Inferior parietal cortex (tissue), 1 donor: Measurements from ENCODE around the gene RPP40.

ENCODE experiments used
- DNase-seq: peaks from one replicate; pipeline ENCODE4 v3.0.0-alpha.2; 2016; ENCODE audit errors: extremely low spot score

The RPP40 gene

DNA sequence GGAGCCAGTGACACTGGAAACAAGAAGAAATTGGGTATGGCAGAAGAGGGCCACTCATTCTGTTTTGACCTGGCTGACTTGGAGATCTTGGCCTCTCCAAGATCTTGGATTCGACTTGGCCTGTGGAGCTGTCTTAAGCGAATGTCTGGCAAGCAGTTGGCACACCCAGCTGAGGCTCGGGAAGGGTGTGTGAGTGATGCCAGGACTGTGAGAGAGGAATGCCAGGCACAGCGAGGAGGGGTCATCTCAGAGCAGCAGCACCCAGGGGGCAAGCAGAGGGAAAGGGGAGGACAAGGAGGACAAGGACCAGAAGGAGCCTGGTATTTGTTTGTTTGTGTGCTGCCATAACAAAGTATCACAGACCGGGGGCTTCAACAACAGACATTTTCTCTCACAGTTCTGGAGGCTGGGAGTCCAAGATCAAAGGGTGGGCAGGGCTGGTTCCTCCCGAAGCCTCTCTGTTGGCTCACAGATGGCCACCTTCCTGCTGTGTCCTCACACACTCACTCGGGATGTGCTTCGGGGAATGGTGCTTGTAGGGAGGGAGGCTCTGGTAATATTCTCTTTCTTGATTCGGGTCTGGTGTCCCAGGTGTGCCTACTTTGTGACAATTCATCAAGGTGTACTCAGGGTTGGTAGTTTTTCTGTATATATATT is 33.0 kb downstream of the RPP40 start:
- no peak for DNase-seq

DNA sequence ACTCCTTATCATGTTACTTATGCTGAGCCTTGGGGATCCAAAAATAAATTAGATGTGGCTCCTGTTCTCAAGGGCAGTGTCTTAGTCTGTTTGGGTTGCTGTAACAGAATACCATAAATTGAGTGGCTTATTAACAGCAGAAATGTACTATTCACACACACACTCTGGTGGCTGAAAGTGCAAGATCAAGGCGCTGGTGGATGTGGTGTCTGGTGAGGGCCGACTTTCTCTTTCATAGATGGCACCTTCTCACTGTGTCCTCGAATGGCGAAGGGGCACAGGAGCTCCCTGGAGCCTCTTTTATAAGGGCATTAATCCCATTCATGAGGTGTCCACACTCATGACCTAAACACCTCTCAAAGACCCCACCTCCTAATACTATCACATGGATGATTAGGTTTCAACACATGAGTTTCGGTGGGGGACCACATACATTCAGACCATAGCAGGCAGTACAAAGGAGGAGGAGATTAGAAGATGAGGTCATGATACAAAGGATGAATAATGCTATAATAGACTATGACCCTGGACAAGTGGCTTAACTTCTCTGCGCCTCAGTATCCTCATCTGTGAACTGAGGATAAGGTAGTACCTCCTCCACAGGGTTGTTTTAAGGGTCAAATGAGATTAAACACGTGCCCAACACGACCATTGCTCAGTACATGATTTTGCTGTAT is 34.1 kb downstream of the RPP40 start:
- DNase-seq = no peak

DNA sequence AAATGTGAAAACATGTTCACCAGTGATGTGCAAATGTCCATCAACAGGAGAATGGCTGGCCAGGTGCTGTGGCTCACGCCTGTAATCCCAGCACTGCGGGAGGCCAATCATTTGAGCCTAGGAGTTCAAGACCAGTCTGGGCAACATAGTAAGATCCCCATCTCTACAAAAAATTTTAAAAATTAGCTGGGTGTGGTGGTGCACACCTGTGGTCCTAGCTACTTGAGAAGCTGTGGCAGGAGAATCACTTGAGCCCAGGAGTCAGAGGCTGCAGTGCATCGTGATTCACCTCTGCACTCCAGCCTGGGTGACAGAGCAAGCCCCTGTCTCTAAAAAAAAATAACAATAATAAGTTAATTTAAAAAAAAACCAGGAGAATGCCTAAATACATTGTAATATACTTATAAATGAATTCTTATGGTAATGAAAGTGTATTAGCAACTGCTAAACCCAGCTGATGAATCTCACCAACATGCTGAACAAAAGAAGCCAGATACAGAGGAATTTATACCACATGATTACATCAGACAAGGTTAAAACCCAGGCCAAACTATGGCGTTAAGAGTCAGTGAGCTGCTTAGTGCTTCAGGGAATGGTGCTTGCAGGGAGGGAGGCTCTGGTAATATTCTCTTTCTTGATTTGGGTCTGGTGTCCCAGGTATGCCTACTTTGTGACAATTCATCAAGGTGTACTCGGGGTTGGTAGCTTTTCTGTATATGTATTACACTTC is 36.4 kb downstream of the RPP40 start:
- DNase-seq = no peak

DNA sequence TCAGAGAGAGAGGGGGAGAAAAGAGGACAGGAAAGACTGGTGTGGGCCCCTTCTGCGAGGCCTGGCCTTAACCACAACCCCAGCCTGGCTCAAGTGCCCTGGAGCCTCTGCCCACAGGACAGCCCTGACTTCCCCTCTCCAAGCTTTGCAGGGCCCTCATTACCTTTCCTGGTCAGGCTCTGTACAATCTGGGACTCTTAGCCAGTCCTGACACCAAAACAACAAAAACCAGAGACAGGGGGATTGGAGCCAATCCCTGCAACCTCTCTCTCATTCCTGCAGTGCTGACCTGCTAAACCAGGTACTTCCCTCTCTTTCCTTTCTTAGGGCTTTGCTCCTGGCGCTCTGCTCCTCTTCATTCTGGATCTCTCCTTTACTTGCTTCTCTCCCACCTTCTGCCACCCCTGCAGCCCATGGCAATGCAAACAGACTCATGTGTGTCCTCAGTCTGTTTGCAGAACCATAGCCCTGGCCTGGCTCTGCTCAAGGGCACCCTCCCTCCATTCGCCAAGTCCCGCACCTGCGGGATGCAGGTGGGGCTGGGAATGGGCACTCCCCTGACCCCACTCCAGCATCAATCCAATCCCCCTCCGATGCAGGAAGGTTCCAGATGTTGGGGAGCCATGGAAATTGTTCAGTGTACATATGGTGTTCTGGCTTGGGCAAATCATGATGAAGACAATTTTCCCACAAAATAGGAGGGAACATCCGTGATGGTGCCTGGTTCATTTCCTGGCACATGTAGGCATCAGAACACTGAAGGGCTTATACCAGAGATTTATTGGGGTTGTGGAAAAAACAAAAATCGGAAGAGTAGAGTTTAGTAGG is 38.1 kb downstream of the RPP40 start:
- no peak for DNase-seq

DNA sequence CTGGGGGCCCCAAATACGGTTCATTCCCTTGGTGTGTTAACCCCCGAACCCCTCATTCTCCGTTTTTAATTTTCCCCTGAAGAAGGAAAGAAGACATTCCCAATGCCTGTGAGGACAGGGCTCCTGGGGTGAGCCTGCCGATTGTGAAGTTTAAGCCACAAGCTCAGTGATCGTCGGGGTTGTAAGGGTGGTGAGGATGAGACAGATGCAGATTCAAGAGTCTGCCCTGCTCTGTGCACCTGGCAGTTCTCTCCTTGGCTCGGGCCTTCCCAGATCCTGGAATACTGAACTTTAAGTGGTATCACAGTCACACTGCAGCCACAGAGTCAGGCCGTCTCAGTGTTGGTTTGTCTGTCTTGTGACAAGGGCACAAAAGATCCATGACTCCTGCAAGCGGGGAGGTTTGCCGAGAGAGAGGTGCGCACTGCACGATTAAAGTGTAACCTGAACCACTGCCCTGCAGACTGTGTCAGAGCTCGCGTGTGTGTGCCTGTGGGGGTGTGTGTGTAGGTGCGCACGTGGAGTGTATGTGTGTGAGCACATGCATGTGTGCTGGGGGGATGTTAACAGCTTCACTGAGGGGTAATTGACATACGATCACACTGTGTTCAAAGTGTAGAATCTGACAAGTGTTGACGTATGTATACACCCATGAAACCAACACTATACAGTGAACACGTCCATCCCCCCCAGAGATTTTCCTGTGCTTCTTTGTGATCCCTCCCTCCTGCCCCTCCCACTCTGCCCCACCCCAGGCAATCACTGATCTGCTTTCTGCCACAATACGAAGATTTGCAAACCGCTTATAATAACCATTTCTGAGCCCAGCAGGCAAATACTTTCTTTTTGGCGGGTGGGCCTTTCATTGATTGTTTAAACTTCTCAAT is 38.9 kb downstream of the RPP40 start:
- no peak for DNase-seq

DNA sequence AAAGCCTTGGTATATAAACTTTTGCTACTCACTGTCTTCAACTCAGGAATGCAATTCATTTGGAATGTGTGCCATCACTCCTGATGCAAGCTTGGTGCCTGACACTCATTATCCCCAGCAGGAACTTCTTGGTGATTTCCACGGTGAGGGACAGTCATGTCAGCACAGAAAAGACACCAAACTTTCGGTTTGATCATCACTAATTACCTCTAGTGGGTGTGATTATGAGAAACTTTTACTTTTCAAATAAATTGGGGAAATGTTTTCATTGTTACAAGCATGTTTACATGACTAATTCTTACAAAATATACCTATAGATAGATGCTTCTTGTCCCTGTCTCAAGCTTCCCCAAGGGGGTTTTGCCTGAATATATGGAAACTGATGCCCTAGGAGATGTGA is 40.9 kb downstream of the RPP40 start:
- no peak for DNase-seq

DNA sequence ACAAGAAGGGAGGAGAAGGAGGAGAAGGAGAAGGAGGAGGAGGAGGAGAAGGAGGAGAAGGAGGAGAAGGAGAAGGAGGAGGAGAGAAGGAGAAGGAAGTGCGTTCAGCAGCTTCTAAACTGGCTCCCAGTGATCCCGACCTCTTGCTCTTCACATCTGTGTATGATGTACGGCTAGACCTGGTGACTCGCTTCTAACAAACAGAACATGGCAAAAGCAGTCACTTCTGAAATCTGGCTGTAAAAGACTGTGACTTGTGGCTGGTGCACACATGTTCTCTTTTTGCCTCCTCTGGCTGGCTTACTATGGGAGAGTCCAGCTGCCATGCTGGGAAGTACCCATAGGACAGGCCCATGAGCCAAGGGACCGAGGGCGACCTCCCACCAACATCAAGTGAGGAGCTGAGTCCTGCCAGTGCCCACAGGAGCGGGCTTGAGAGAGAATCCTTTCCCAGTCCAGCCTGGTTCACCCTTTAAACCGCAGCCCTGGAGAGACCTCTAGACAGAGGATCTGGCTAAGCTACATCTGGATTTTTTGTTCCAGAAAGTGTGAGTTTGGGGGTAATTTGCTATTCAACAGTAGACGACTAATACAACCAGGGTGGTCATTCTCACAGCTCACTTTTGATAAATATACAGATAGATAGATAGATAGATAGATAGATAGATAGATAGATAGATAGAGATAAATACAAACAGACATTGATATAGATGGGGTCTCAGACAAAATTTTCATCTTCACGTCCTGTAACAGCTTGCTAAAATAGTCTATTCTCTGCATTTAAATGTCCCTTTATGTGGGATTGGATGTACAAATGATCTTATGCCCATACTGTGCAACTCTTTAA is 42.3 kb downstream of the RPP40 start:
- no peak for DNase-seq

DNA sequence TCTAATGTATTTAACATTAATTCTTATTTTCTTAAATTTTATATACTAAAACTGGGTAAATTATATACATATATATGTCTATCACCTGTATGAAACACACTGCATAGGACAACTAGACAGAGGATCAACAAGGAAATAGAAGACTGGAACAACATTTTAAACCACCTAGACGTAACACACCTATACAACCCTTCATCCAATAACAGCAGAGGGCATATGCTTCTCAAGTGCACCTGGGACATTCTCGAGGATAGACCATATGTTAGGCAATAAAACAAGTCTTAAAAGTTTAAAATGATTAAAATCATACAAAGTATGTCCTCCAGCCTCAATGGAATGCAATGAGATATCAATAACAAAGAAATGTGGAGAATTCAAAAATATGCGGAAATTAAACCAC is 45.2 kb downstream of the RPP40 start:
- DNase-seq = no peak

DNA sequence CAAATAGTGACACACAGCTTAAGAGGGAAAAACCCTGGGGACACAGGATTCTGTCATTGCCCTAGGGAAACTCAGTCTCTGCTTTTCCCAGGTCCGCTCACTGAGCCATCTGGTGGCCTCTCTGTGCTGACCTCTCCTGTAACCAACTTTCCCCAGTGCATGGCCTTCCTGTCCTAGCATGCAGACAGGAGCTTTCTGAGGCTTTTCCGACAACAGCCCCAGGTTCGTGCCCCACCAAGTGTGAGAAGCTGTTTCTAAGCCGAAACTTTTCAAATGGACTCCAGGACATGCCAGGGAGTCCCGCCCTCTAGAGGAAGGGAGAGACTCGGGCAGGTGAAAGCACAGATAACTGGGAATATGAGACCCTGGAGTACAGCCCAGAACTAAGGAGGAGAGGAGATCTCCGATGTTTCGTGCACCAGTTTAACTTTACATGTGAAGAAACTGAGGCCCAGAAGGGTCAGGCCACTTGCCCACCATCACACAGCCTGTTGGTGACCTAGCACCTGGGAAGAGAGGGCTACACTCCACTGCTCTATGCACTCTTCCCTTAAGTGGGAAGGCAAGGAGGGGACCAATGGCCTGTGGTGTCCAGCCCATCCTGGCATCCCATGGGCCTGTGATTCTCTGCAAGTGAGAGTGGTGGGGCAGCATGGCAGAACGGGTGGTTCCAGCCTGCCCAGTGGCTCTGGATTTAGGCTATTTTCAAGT is 46.2 kb downstream of the RPP40 start:
- DNase-seq = no peak

DNA sequence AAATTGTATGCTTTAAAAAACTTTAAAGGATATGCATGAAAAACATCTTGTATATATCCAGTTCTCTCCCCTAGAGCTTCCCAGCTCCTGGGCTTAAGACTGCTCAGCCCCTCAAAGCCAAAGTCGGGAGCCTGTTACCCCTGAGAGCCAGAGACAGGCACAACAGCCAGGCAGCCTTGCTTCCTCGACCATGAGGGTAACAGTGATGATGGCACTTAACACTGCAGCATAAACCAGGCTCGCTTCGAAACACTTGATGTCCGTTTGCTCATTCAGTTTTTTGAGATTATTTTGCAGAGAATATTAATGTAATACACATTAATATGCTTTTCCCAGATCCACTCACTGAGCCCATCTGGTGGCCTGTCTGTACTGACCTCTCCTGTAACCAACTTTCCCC is 47.2 kb downstream of the RPP40 start:
- DNase-seq = no peak

DNA sequence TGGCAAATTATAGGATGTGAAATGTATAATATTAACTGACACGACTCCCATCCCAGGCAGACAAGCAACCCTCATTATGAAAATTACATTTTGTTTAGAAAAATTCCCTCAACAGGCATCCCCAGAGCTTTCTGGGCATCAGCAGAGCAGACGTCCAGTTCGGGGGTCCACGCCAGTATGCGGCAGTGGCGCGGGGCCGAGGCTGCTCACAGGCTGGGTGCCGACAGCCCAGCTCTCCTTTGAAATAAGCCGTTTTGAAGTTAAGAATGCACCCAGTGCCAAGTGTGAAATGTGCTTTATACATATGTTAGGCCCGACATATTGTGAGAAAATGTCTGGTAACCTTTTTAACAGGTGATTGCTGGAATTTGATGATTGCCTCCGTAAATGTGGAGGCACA is 50.4 kb downstream of the RPP40 start:
- no peak for DNase-seq

DNA sequence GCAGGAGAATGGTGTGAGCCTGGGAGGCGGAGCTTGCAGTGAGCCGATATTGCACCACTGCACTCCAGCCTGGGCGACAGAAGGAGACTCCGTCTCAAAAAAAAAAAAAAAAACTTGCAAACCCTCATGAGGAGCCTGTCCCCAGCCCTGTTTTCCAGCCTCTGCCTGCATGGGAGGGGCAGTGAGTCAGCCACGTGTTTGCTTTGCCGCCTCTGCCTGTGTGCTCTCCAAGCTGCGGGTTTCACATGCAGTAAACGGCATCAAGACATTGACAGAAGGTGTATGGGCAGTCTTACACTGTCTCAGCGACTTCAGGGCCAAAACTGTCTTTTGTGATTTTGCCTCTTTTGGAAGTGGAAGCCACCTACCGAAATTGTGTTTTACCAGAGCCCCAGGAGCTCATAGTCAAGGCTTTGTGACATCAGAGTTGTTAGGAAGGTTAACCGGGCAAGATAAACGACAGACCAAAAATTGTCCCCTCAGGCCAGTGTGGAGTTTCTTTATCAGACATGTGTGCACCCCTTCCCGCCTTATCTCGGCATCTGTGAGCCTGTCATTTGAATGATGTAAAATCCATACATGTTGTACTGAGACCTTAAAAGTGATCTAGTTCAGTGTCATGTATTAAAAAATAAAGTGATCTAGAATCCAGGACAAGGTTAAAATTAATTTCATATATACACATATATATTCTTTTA is 52.9 kb downstream of the RPP40 start:
- DNase-seq = no peak

DNA sequence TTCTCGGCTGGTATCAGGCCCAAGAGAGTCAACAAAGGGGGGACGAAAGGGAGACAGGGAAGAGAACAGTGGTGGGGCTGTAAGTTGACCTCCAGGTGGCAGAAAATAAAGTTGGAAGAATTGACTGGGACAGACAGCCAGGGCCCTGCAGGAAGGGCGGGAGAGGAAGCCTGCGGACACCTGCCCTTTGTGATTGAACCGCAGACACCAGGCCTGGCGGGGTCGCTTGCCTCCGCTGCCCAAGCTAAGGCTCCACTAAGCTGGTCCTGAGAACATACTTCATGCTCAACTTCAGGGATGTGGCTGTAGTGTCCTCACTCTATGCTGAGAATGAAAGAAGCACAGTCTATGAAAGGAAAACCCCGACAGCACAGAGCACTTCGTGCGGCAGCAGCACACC is 53.8 kb downstream of the RPP40 start:
- no peak for DNase-seq

DNA sequence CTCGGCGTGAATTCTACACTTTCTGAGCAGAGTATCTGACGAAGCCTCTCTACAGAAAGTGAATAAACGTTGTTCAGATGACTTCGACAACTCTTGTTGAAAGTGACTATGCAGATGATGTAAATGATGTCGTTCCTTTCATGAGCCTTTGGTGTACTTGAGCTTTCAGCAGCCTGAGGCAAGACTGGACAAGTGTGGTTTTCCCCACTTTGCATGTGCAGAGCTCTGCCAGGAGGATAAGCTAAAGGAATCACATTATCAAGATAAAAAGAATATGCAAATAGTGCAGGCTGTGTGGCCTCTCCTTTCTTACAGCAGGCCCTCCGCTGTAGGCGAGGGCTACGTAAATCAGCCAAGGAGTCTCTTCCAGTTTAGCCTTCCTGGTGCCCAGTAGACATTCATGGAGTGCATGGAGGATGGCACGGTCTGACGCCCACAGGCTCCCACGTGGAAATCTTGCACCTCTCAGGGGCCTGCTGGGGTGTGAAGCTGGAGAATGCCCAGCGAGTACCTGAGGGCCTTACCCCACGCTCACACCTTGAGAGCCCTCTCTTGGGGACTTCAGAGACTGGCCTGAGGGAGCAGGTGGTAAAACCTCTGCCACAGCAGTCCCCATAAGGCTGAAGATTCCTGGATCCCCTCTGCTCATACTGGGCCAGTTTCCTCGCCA is 54.9 kb downstream of the RPP40 start:
- DNase-seq = no peak

DNA sequence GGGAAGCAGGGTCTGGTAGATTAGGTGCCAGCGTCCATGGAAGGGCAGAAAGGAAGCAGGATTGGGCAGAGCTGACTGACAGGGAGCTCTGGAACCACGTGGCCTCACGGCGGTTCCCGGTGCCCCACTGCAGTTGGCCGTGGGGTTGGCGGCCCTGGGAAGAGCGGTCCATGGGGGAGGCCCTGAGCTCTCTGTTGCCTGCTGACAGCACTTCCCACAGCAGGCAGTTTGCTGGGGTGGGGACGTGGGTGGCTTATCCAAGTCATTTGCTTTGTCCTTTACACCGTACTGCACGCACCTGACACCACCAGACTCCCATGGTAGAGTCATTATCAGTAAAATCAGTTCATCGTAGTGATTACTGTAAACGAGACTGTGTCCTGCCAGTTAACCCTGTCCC is 56.1 kb downstream of the RPP40 start:
- DNase-seq = no peak

DNA sequence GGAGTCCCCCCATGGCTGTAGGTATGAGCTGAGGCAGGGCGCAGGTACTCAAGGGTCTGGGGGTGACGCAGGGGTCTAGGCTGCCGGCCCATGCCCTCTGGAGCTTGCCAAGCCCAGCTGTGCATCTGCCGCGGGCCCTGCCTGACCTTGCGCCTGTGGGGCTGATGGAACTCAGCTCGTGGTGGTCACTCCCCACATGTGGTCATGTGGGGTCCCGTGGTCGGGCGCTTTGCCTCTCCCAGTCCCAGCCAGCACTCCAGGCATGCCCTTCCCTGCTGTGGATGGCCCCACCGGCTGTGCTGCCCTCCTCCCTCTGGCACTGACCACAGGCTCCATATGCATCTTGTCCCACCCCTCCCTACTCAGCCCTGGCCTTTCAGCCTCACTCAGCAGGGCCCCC is 57.3 kb downstream of the RPP40 start:
- DNase-seq = no peak
